B cell (primary cell): ENCODE measurements around the gene BBIP1.

Experiments
- EZH2 ChIP-seq: IDR thresholded peaks from 2 replicates; pipeline ENCODE4 v1.6.1; 2012; ENCODE audit warnings: borderline replicate concordance, low read depth, mild to moderate bottlenecking, moderate library complexity, low read length; ENCODE audit not compliant: insufficient read depth, poor library complexity, severe bottlenecking
- TF ChIP-seq, protein P1 (sequence below): fragments of 200-600 bp; IDR thresholded peaks from one replicate; pipeline ENCODE4 v1.8.0; 2022; ENCODE audit warnings: antibody characterized with exemption, mild to moderate bottlenecking

- TF ChIP-seq, protein P1, sequence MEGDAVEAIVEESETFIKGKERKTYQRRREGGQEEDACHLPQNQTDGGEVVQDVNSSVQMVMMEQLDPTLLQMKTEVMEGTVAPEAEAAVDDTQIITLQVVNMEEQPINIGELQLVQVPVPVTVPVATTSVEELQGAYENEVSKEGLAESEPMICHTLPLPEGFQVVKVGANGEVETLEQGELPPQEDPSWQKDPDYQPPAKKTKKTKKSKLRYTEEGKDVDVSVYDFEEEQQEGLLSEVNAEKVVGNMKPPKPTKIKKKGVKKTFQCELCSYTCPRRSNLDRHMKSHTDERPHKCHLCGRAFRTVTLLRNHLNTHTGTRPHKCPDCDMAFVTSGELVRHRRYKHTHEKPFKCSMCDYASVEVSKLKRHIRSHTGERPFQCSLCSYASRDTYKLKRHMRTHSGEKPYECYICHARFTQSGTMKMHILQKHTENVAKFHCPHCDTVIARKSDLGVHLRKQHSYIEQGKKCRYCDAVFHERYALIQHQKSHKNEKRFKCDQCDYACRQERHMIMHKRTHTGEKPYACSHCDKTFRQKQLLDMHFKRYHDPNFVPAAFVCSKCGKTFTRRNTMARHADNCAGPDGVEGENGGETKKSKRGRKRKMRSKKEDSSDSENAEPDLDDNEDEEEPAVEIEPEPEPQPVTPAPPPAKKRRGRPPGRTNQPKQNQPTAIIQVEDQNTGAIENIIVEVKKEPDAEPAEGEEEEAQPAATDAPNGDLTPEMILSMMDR = no peak
- no peak for TF ChIP-seq EZH2
These were observed 32.9 kb downstream of the BBIP1 start for GRCh38 chr10:110885932-110886674.
